HG02763 (cell line): ENCODE measurements around the gene CACNG4.

Experiments
- ATAC-seq: cut with Tn5 transposase; IDR thresholded peaks from one replicate; pipeline ENCODE4 v1.9.1; 2021; ENCODE audit warnings: mild to moderate bottlenecking, moderate library complexity; ENCODE audit not compliant: unreplicated experiment

Gene CACNG4

GRCh38 chr17:66983414-66984021 lies 19.0 kb downstream of the CACNG4 start:
- no peak for ATAC-seq

GRCh38 chr17:66984730-66985129 lies 20.2 kb downstream of the CACNG4 start:
- ATAC-seq = no peak

GRCh38 chr17:66985338-66986237 lies 21.1 kb downstream of the CACNG4 start:
- no peak for ATAC-seq

GRCh38 chr17:66986659-66987058 lies 22.2 kb downstream of the CACNG4 start:
- no peak for ATAC-seq

GRCh38 chr17:66987059-66987616 lies 22.6 kb downstream of the CACNG4 start:
- ATAC-seq = no peak

- no peak for ATAC-seq
These were observed 23.7 kb downstream of the CACNG4 start for GRCh38 chr17:66988069-66988798.

- no peak for ATAC-seq
These were observed 24.6 kb downstream of the CACNG4 start for GRCh38 chr17:66989076-66989475.

- no peak for ATAC-seq
These were observed 25.1 kb downstream of the CACNG4 start for GRCh38 chr17:66989579-66989978.

GRCh38 chr17:66990047-66990446 lies 25.5 kb downstream of the CACNG4 start:
- ATAC-seq = no peak

GRCh38 chr17:66992911-66993442 lies 28.5 kb downstream of the CACNG4 start:
- ATAC-seq = no peak

GRCh38 chr17:66994361-66994760 lies 29.9 kb downstream of the CACNG4 start:
- no peak for ATAC-seq

- no peak for ATAC-seq
These were observed 30.5 kb downstream of the CACNG4 start for GRCh38 chr17:66994930-66995535.

- no peak for ATAC-seq
These were observed 31.4 kb downstream of the CACNG4 start for GRCh38 chr17:66995944-66996343.

- ATAC-seq = no peak
These were observed 32.4 kb downstream of the CACNG4 start for GRCh38 chr17:66996926-66997325.

- no peak for ATAC-seq
These were observed 38.7 kb downstream of the CACNG4 start for GRCh38 chr17:67003231-67003630.

- no peak for ATAC-seq
These were observed 39.7 kb downstream of the CACNG4 start for GRCh38 chr17:67004181-67004580.

GRCh38 chr17:67007266-67007665 lies 42.8 kb downstream of the CACNG4 start:
- ATAC-seq = no peak

- ATAC-seq = no peak
These were observed 43.6 kb downstream of the CACNG4 start for GRCh38 chr17:67008101-67008500.

- ATAC-seq = no peak
These were observed 47.1 kb downstream of the CACNG4 start for GRCh38 chr17:67011527-67012175.

GRCh38 chr17:67013891-67014290 lies 49.4 kb downstream of the CACNG4 start:
- ATAC-seq = no peak
